Activated naive CD8-positive, alpha-beta T cell treated with anti-CD3 and anti-CD28 coated beads for 36 hours (primary cell): ENCODE results near the gene SPINK4. TPM values are rescaled to one million over a fixed set of nuclear protein-coding genes. Genes with fewer than 3 reads are reported as not detected.

Experiments
- DNase-seq: peaks from one replicate; pipeline ENCODE4 v3.0.0; 2021
- H3K27ac Mint-ChIP-seq: one replicate; pipeline ENCODE4 v1.8.0; 2022; ENCODE audit warnings: mild to moderate bottlenecking, moderate library complexity, mixed read lengths
- H3K27me3 Mint-ChIP-seq: one replicate; pipeline ENCODE4 v1.8.0; 2022; ENCODE audit warnings: mild to moderate bottlenecking, mixed read lengths
- H3K36me3 Mint-ChIP-seq: one replicate; pipeline ENCODE4 v1.8.0; 2021; ENCODE audit warnings: mild to moderate bottlenecking, mixed read lengths
- H3K4me1 Mint-ChIP-seq: one replicate; pipeline ENCODE4 v1.8.0; 2021; ENCODE audit warnings: mixed read lengths
- H3K4me3 Mint-ChIP-seq: one replicate; pipeline ENCODE4 v1.8.0; 2022; ENCODE audit warnings: mild to moderate bottlenecking, moderate library complexity, mixed read lengths
- H3K9me3 Mint-ChIP-seq: one replicate; pipeline ENCODE4 v1.8.0; 2022; ENCODE audit warnings: mixed read lengths
- total RNA-seq, 2 experiments: library from RNA; stranded (reverse); gene quantifications; one replicate each; pipeline ENCODE4 v1.2.3, GENCODE V29; 2021

SPINK4 gene
- total RNA-seq, 2 experiments from 2014 or later: not detected

DNA sequence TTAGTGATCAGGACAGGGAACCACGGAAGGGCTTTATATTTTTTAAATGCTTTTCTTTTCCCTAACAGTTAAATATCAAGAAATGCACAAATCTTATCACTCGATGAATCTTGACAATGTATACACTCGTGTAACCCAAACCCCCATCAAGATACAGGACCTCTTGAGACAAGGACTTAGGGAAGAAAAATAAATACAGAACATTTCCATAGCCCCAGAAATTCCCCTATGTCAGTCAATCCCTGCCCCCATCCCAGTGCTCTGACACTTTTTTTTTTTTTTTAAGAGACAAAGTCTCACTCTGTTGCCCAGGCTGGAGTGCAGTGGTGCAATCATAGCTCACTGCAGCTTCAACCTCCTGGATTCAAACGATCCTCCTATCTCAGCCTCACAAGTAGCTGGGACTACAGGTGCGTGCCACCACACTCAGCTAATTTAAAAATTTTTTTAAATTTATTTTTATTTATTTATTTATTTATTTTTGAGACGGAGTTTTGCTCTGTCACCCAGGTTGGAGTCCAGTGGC is 2.7 kb downstream of the SPINK4 start:
- no peaks in the 10 kb centered on the region for H3K9me3 Mint-ChIP-seq
- no peak overlapping the region for H3K27ac Mint-ChIP-seq

DNA sequence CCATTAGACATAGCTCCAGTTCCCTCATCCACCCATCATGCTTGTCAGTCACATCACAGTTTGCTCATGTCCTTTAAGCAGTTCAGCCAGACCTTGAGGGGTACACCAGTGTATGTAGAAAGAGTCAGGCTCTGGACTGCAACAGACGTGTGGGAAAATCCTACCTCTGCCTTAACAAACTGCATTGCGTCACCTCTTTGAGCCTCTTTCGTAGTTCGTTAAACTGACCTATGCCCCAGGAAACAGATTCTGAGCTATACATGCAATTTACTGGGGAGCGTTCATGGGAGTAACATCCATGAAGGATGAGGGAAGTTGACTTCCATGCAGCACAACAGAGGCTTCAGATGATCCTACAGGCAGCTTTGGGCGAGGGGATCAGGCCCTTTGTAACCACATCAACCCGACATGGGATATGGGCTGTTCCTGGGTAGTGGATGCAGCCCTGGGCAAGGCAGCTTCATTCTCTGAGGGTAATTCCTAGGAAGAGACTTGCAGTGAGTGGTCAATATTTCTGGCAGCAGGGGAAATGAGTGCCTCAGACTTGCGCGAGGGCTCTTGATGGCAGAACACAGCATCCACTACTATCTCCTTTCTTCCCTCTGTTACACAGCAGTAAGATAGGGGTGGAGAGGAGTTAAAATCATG is 4.3 kb downstream of the SPINK4 start:
- Mint-ChIP-seq H3K27me3 (no peaks in the 10 kb centered on the region), H3K36me3 (peaks cover 9% of the 10 kb centered on the region), H3K4me1 (no peaks in the 10 kb centered on the region), H3K27ac (no peak overlapping the region), H3K9me3 (no peaks in the 10 kb centered on the region), H3K4me3 (no peak overlapping the region)
- no peak for DNase-seq

More for the DNA sequence above, 2.7 kb downstream of the SPINK4 start:
- no peak for DNase-seq
- Mint-ChIP-seq H3K4me3 (no peak overlapping the region), H3K36me3 (peaks cover 3% of the 10 kb centered on the region), H3K27me3 (no peaks in the 10 kb centered on the region), H3K4me1 (no peaks in the 10 kb centered on the region)

DNA sequence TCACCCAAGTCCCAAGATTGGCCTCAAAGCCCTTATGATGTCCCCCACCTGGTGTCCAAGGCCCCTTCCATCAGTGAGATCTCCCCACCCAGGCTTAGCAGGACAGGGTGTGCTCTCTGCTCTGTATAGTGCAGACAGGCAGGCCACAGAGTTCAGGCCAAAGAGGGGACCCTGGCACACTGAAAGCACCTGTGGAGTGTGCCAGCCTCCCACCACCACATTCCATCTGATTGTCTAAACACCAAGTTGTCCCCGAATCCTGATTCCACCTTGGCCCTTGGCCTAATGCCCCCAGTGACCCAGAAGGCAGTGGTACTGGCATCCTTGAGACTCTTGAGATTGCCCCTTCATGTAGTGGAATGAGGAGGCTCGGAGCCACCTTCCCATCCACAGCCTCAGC is 5.4 kb downstream of the SPINK4 start:
- DNase-seq: no peak
- Mint-ChIP-seq H3K36me3 (peaks cover 9% of the 10 kb centered on the region), H3K9me3 (no peaks in the 10 kb centered on the region), H3K27me3 (no peaks in the 10 kb centered on the region), H3K4me3 (no peak overlapping the region), H3K27ac (no peak overlapping the region), H3K4me1 (no peaks in the 10 kb centered on the region)

DNA sequence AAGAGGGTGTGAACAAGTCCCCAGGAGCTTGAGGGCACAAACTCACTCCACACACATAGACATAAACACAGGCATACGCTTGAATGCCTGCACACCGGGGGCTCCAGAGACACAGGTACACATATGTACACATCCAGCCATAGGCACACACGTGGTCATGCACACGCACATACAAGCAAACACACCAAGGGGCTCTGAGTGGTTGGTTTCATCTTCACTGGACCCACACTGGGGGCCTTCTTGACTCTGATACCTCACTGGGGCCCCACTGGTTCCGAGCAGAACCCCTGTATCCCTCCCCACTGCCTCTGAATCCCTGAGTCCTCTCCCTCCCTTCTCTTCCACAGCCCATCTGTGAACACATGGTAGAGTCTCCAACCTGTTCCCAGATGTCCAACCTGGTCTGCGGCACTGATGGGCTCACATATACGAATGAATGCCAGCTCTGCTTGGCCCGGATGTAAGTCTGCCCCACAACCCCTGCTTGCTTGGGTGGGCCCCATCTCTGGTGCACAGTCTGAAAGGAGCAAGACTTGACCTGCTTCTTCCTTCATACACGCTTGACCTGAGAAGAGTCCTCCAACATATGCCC is 6.4 kb downstream of the SPINK4 start:
- Mint-ChIP-seq H3K4me1 (no peaks in the 10 kb centered on the region), H3K9me3 (no peaks in the 10 kb centered on the region), H3K36me3 (peaks cover 14% of the 10 kb centered on the region), H3K27me3 (no peaks in the 10 kb centered on the region), H3K4me3 (no peak overlapping the region), H3K27ac (no peak overlapping the region)
- no peak for DNase-seq

DNA sequence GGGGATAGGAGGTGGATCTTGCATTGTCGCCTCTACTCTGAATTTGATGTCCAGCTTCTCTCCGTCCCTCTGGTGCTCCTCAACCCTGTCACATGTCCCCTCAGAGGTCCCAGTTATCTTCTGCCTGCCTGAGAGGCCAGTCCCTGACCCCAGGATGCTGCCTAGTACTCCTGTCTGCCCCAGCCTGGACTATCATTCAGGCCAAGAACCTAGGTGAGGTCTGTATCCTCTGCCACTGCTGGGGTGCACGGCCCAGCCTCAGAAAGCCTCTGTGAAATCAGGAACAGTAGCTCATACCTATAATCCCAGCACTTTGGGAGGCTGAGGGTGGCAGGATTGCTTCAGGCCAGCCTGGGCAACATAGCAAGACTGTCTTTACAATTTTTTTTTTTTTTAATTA is 8.6 kb downstream of the SPINK4 start:
- no peak for DNase-seq
- peaks cover 20% of the 10 kb centered on the region for H3K36me3 Mint-ChIP-seq
- no peaks in the 10 kb centered on the region for H3K9me3 Mint-ChIP-seq
- no peak overlapping the region for H3K27ac Mint-ChIP-seq
- no peak overlapping the region for H3K4me3 Mint-ChIP-seq
- no peaks in the 10 kb centered on the region for H3K27me3 Mint-ChIP-seq
- H3K4me1 Mint-ChIP-seq: no peaks in the 10 kb centered on the region

DNA sequence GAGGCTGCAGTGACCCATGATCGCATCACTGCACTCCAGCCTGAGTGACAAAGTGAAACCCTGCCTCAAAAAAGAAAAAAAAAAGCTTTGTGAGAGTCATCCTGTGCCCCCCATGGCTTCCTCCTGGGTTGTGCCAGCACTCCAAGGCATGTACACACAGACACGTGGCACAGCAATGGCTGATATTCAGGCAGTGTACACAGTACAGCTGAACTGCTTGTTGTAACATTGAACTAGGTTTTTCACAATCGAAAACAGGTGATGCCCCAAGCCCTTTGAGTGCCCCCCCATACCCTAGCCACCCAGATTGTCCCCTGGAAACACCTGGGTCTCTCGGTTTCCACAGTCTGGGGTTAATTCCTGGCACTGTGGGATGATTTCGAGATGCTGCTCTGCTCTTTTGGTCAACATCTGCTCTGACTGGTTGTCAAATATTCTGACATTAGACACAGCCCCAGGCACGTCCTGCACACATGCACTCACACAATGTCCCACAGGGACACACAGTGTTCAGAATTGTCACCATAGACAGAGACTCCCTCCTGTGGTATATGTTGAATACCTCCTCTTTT is 9.2 kb downstream of the SPINK4 start:
- Mint-ChIP-seq H3K4me1 (no peaks in the 10 kb centered on the region), H3K9me3 (no peaks in the 10 kb centered on the region), H3K27me3 (no peaks in the 10 kb centered on the region), H3K4me3 (no peak overlapping the region), H3K27ac (no peak overlapping the region), H3K36me3 (peaks cover 20% of the 10 kb centered on the region)
- DNase-seq: no peak

DNA sequence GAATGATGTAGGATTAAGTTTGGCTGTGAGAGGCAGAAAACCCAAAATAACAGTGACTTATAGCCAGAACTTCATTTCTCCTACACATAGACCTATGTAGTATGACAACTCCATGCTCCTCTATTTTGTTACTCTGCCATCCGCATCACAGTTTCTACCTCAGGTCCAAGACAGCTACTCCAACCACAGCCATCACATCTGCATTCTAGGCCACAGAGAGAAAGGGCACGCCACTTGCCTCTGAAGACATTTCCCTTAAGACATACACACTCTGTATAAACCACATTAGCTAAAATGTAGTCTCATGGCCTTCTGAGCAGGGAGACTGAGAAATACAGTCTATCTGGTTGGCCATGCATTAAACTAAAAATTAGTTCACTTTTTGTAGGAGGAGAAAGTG is 10.0 kb downstream of the SPINK4 start:
- peaks cover 26% of the 10 kb centered on the region for H3K36me3 Mint-ChIP-seq
- no peak for DNase-seq
- no peaks in the 10 kb centered on the region for H3K4me1 Mint-ChIP-seq
- no peaks in the 10 kb centered on the region for H3K9me3 Mint-ChIP-seq
- H3K27me3 Mint-ChIP-seq: no peaks in the 10 kb centered on the region
- no peak overlapping the region for H3K27ac Mint-ChIP-seq
- no peak overlapping the region for H3K4me3 Mint-ChIP-seq

DNA sequence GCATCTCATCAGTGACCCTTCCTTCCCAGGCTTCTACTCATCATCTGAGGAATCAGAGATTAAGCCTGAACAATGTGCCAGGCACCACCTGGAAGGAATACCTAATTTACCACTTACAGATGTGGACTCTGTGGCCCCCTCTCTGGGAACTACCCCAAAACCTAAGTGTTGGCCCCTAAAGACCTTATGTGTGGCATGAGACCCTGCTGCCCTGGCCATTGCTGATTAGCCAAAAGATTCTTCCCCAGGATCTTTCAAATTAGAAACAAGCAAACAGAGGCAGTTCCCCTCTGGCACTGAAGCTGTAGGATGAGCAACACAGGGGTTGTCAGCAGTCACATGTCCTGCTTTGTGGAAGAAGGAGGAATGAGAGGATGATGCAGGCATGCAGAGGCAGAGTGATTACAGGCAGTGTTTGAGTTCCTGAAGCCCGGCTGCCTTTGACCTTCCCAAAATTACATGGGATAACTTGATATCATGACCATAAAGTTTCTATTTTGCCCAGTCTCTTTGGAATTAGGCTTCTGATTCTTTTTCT is 10.6 kb downstream of the SPINK4 start:
- Mint-ChIP-seq H3K4me3 (no peak overlapping the region), H3K36me3 (peaks cover 26% of the 10 kb centered on the region), H3K4me1 (no peaks in the 10 kb centered on the region), H3K27ac (no peak overlapping the region), H3K27me3 (no peaks in the 10 kb centered on the region), H3K9me3 (no peaks in the 10 kb centered on the region)
- no peak for DNase-seq

DNA sequence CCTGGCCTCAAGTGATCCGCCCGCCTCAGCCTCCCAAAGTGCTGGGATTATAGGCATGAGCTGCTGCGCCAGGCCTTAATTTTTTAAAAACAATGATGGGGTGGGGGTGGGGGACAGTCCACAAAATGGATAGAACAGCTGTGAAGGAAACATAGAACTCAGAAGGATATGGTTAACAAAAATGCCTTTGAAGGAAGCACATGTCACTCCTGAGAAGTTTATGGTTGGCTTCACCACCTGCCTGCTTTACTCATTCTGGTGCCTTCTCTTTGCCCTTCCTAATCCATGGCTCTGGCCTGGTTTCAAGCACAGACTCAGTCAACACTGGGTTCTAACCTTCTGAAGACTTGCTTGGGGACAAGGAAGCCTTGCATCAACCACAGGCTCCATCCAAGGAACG is 14.2 kb downstream of the SPINK4 start:
- no peaks in the 10 kb centered on the region for H3K9me3 Mint-ChIP-seq
- peaks cover 40% of the 10 kb centered on the region for H3K36me3 Mint-ChIP-seq
- no peak overlapping the region for H3K27ac Mint-ChIP-seq
- no peak overlapping the region for H3K4me3 Mint-ChIP-seq
- no peak for DNase-seq
- peaks cover 3% of the 10 kb centered on the region for H3K4me1 Mint-ChIP-seq
- H3K27me3 Mint-ChIP-seq: no peaks in the 10 kb centered on the region

DNA sequence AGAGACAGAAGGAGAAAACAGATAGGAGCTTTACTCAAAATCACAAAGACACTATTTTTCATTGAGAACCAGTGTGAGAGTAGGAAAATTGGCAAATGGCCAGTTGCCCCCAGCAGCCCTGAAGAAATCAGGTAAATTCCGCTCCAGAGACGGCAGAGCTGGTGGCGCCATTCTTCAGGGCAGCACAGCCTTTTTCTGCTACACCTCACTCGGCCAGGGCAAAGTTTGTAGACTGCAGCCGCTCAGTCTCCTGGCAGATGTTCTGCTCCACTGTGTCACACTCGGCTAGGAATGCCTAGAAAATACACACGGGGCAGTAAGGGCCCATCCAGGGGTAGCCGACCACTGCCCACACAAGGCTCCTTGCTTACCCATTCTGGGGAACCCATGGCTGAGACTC is 15.0 kb downstream of the SPINK4 start:
- Mint-ChIP-seq H3K27me3 (no peaks in the 10 kb centered on the region), H3K36me3 (peaks cover 44% of the 10 kb centered on the region), H3K27ac (no peak overlapping the region), H3K4me1 (peaks cover 6% of the 10 kb centered on the region), H3K4me3 (no peak overlapping the region), H3K9me3 (no peaks in the 10 kb centered on the region)
- no peak for DNase-seq

DNA sequence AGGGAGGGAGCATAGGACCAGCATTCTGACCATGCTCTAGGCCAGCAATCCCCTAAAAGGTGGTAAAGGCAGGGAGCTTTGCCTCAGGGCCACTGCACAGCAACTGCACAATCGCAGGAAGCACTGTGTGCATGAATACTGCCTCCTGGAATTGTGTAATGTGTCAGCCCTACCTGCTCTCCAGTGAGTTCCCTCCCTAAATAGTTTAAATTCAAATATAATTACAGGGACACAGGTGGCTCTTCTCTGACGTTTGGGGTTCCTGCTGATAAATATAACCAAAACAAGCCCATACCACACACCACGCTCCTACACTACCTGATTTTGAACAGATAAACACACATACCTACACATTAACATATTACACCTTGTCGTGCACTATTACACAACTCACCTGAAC is 15.5 kb downstream of the SPINK4 start:
- Mint-ChIP-seq H3K4me1 (peaks cover 9% of the 10 kb centered on the region), H3K27me3 (no peaks in the 10 kb centered on the region), H3K27ac (no peak overlapping the region), H3K9me3 (no peaks in the 10 kb centered on the region), H3K36me3 (peaks cover 48% of the 10 kb centered on the region), H3K4me3 (no peak overlapping the region)
- DNase-seq: no peak

DNA sequence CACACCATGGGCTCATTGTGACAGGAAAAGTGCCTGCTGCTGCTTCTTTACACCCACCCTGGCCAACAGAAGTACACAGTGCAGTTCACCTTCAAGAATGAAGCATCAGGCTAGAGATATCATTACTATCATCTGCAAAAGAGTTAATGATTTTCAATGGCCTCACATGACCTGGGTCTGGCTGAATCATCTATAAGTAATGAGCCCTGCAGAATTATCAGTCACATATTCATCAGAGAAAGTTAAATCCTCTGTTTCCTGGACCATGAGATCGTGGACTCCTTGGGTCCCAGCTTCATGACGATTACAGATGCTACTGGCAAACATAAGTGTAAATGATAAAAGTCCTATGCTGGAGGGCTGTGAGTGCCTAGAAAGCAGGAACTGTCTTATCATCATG is 16.3 kb downstream of the SPINK4 start:
- peaks cover 15% of the 10 kb centered on the region for H3K4me1 Mint-ChIP-seq
- H3K36me3 Mint-ChIP-seq: peaks cover 48% of the 10 kb centered on the region
- H3K9me3 Mint-ChIP-seq: no peaks in the 10 kb centered on the region
- H3K27ac Mint-ChIP-seq: no peak overlapping the region
- H3K4me3 Mint-ChIP-seq: no peak overlapping the region
- DNase-seq: no peak
- H3K27me3 Mint-ChIP-seq: no peaks in the 10 kb centered on the region

DNA sequence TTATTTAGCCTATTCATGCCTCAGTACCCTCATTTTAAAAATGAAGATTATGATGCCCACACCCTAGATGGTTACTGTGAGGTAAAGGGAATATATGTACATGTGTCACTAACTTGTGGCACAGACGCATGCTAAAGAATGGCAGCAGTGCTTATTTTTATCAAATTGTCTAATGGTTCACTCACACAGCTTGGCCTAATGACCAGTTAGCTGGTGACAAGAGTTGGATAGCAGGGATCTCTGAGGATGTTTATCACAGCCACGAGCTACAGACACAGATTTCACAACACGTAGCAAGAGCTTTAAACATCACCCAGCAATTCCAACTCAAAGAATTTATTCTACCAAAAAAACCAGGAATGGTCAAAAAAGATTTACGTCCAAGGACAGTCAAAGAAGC is 17.3 kb downstream of the SPINK4 start:
- Mint-ChIP-seq H3K27ac (no peak overlapping the region), H3K9me3 (no peaks in the 10 kb centered on the region), H3K4me1 (peaks cover 21% of the 10 kb centered on the region), H3K36me3 (peaks cover 51% of the 10 kb centered on the region), H3K4me3 (no peak overlapping the region), H3K27me3 (no peaks in the 10 kb centered on the region)
- DNase-seq: no peak

DNA sequence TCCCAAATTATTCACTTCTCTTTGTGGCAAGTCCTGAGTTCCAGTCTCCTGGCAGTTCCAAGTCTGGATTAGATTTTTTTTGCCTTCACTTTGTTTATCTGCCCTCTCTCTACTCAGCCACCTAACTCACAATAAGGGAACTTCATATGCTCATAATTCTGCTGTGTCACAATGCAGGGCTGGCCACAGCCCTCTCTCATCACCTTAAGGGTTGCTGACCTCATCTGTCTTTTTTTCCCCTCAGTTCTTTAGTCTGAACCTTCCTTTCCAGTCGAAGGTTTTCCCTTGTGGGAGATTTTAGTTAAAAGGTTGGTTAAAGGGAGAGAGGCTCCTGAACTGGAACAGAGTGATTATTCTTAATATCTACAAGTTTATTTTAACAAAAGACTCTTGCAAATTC is 20.4 kb downstream of the SPINK4 start:
- peaks cover 55% of the 10 kb centered on the region for H3K36me3 Mint-ChIP-seq
- H3K27me3 Mint-ChIP-seq: no peaks in the 10 kb centered on the region
- no peak overlapping the region for H3K27ac Mint-ChIP-seq
- no peak for DNase-seq
- no peaks in the 10 kb centered on the region for H3K9me3 Mint-ChIP-seq
- H3K4me1 Mint-ChIP-seq: peaks cover 29% of the 10 kb centered on the region
- no peak overlapping the region for H3K4me3 Mint-ChIP-seq

DNA sequence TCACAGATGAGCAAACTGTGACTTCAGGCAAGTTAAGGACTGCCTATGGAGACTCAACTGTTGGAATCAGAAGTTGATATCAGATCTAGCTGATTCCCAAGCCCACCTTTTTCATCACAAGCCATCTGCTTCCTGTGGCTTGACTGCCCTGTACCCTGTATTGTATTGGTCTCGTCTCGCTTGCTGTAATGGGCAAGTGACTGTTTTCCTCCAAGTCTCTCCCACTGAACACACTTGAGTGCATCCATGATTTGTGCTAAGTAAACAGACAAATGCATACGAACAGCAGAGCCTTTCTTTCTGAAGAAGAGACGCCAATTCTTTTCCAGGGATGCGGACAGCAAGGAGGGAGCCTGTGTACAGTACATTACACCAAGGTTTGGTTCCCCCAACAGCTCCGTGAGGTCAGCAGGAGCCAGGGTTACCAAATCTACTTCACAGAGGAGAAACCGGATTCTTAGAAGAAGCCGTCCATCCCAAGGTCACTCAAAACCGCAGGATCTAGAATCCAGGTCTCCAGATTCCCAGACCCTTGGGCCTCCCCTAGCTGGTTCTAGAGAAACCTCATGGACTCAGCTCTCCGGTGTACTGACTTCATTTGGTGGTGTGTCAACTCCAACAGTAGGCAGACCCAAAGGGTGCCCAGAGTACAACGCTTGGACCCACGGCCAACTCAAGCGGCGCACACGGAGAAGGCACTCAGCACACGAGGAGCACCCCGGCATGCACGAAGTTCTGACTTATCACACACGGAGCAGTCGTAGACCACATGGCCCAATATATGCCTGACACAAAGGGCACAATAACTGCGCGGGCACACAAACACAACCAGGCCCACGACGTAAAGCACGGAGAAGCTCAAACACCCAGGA is 23.4 kb downstream of the SPINK4 start:
- peaks cover 50% of the 10 kb centered on the region for H3K36me3 Mint-ChIP-seq
- peaks cover 50% of the 10 kb centered on the region for H3K4me1 Mint-ChIP-seq
- peak overlapping the region; percentile 88 for H3K4me3 Mint-ChIP-seq
- H3K27ac Mint-ChIP-seq: peak overlapping the region; percentile 87
- no peaks in the 10 kb centered on the region for H3K9me3 Mint-ChIP-seq
- no peaks in the 10 kb centered on the region for H3K27me3 Mint-ChIP-seq
- DNase-seq: peak; percentile 18
